Jurkat, Clone E6-1 (cell line): ENCODE data around the gene CTAG1A.
"Not testable (repeated sequence)": the region's sequence is repeated elsewhere in the genome, so short reads cannot be mapped to it uniquely, and the experiment has no call there.

Source experiments
- DNase-seq: peaks from one replicate; pipeline ENCODE4 v3.0.0-alpha.2; 2011; ENCODE audit warnings: low read depth, low spot score
- H3K4me3 ChIP-seq: 2 replicates; pipeline ENCODE4 v1.5.1; 2011; ENCODE audit warnings: mild to moderate bottlenecking, low read length, control low read depth, moderate library complexity

CTAG1A gene

DNA sequence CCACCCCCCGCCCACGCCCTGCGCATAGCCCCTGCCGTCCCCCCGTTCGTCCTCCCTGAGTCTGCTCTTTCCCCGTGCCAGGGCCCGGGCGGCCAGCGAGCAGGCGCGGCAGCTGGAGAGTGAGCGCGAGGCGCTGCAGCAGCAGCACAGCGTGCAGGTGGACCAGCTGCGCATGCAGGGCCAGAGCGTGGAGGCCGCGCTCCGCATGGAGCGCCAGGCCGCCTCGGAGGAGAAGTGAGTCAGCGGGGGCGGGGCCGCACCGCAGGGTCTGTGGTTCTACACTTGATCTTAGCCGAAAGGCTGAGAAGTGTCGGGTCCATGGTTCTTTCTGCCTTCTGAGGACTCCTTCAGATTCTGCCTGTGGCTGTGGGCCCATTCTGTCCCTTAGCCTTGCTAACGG, 24.6 kb upstream of the CTAG1A start:
- DNase-seq, H3K4me3 ChIP-seq: not testable (repeated sequence)

DNA sequence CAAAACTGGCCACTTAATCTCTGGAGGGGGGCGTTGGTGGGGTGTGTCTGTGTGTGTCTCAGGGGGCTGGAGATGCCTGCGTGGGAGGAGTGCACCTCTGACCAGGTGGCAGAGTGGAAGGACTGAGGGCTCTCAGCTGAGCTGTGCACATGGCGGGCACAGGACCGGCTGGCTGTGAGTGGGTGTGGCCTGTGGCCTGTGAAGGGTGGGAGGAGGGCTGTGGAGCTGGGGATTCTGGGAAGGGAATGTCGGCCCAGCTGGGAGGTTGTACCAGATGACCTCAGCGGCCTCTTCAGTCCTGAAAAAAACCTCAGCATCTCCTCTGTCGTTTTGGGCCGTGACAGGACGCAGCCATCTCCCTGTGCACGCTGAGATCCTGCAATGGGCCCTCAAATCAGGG, 22.6 kb upstream of the CTAG1A start:
- DNase-seq, H3K4me3 ChIP-seq: not testable (repeated sequence)

DNA sequence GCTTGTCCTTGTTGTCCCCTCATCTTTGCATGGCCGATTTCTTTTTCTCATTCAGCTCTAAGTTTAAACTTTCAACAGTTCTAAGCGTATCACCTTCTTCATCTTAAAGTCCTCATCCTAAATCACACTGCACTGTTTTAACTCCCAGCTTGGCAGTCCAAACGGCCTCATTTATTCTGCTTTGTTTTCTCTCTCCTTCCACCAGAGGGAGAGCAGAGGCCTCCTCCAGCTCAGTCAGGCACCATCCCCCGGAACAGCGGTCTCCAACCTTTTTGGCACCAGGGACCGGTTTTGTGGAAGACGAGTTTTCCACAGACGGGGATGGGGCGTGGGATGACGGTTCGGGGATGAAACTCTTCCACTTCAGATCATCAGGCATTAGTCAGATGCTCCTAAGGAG, 14.6 kb upstream of the CTAG1A start:
- DNase-seq, H3K4me3 ChIP-seq: not testable (repeated sequence)

DNA sequence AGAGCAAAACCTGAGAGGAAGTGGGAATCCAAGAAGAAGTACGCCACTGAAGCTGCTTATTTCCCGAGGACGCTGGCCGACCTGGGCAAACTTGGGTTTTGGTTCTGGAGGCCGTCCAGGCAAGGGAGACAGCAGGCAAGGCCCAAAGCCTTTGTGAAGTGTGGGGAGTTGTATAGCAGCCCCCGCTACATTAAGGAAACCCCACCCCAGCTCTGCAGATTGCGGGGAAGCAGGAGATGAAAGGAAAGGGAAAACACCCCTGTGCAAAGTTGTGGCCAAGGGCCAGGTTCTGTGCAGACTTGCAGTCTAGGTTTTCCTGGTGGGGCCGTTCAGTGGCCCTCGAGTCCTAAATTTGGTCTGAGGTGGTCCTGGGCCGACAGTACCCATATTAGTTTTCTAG, 11.9 kb upstream of the CTAG1A start:
- not testable (repeated sequence) for H3K4me3 ChIP-seq, DNase-seq

DNA sequence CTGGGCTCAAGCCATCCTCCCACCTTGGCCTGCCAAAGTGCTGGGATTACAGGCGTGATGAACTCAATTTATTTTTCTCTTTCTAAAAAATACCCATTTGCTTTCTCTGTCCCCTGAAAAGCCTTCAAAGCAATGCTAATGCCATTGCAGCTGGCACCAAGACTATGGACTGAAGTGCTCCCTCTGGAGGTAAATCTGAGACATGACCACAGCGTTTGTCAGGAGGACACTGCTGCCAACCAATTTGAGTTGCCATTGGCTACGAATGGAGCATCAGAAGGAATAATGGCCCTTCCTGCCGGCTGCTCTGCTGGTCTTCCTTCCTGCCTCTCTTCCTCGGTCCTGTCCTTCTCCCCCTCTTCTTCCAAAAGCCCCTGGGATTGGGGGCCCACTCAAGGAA, 9.9 kb upstream of the CTAG1A start:
- DNase-seq, H3K4me3 ChIP-seq: not testable (repeated sequence)

DNA sequence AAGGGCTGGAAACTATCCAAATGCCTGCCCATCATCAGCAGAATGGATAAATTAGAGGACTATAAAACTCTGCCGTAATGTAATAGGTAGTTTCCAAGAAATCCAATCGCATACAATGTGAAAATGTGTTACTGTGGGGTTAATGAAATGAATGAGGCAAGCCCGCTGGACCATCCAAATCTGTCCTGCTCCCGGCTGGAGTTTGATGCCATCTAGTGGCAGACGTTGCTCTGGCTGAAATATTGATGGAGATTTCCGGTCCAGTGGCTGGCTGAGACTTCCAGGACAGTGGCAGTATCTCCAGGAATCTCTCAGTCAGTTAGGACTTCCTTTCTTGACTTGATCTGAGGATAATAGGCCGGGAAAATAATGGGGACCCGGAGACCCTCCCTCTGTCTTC, 1.9 kb upstream of the CTAG1A start:
- DNase-seq, H3K4me3 ChIP-seq: not testable (repeated sequence)

DNA sequence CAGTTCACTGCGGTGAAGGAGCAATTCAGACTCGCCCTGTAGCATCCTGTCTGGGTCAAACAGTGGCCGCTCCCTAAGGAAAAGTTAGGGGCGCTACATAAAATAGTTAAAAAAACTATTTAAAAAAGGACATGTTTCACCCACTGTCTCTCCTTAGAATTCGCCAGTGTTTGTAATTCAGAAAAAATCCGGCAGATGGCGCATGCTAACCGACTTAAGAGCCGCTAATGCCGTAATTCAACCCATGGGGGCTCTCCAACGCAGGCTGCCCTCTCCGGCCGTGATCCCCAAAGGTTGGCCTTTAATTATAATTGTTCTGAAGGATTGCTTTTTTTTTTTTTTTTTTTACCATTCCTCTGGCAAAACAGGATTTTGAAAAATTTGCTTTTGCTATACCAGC, 5.5 kb downstream of the CTAG1A start:
- H3K4me3 ChIP-seq, DNase-seq: not testable (repeated sequence)

DNA sequence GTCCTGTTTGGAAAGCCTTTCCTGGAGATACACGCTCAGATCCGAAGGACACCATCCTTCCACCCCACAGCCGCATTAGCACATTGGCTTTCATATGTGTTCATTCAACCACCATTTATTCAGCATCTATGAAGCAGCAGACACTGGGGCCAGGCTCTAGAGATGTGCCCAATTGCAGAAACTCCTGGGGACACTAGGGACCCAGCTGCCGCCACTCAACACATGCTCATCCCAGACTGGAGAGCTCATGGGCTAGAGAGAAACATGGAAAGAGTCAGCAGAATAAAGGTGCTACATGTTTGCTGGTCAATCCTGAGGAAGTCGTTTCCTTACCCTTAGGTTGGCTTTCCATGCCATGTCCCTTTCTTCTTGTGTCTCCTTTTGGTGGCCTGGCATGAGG, 7.6 kb downstream of the CTAG1A start:
- no peak overlapping the region for H3K4me3 ChIP-seq
- DNase-seq = no peak

DNA sequence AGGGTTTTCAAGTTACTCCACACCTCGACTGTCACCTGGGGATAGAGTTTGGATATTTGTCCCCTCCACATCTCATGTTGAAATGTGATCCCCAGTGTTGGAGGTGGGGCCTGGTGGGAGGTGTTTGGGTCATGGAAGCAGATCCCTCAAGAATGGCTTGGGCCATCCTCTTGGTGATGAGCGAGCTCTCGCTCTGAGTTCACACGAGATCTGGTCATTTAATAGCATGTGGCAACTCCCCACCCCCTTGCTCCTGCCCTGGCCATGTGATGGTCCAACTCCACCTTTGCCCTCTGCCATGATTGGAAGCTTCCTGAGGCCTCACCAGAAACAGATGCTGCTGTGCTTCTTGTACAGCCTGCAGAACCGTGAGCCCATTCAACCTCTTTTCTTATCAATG, 8.3 kb downstream of the CTAG1A start:
- no peak overlapping the region for H3K4me3 ChIP-seq
- no peak for DNase-seq

DNA sequence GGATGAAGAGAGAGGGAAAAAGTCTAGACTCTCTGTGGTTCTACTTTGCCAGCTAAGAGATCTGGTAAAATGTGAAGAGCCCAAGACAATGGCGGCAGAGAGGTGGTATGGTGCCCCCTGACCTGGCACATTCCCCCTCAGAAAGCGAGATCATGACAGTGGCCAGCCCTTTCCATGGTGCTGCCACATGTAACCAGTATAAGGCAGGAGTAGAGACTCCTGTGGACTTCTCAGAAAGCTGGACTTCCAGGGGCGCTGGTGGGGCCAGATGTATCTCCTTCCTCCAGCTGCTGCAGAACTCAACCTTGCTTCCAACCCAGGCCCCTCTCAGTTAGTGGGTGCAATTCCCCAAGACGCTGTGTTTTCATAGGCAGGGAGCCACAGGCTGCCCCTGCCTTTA, 9.6 kb downstream of the CTAG1A start:
- DNase-seq = no peak
- H3K4me3 ChIP-seq = no peak overlapping the region

DNA sequence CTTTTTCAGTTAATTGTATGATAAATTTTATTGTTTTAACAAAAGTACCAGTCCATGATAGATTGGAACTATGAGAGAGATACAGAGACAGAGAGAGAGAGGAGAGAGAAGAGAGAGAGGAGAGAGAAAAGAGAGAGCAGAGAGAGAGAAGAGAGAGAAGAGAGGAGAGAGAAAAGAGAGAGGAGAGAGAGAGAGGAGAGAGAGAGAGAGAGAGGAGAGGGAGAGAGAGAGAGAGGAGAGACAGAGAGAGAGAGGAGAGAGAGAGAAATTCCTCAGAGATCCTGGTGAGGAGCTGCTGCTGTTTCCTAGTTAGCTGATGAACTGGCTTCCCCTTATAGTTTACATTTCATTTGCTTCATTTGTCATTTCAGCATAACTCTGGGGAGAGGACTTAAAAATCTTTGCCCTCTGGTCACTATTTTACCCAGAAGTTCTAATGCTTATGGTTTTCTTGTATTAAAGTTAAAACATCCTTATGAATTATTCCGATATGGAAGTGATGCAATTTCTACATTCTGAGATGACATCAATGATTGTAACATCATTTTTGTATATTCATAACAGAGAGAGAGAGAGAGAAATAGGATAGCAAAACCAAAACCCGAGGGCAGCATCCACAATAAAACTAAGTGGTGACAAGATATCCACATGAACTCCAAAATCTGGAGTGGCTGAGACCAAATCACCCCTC, 10.8 kb downstream of the CTAG1A start:
- DNase-seq = no peak
- no peak overlapping the region for H3K4me3 ChIP-seq

DNA sequence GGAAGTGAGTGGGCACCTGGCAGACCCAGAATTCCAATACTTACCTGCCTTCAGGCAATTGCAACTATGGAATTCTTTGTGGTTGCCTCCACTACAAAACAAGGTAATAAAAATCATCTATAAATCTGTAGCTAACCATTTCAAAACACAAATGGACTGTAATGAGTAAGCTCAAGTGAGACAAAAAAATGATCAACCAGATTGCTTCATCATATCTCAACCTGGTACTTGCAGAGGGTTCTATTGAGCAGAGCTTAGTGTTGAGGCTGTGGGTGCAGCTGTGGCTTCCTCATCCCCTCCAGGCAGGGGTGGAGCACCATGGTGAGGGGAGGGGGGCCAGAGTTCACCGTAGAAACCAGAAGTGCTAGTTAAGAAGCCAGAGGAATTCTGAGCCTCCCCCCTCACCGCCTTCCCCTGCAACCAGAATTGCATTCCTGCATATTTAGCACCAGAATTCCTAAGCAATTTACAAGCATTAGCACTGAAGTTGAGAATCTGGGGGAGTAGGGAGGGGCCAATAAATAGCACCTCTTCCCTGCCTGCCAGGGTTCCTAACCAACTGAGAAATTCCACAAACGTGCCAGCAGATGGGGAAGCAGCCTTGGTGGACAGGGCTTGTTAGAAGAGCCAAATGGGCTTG, 11.5 kb downstream of the CTAG1A start:
- H3K4me3 ChIP-seq = no peak overlapping the region
- peak; percentile 52 for DNase-seq

DNA sequence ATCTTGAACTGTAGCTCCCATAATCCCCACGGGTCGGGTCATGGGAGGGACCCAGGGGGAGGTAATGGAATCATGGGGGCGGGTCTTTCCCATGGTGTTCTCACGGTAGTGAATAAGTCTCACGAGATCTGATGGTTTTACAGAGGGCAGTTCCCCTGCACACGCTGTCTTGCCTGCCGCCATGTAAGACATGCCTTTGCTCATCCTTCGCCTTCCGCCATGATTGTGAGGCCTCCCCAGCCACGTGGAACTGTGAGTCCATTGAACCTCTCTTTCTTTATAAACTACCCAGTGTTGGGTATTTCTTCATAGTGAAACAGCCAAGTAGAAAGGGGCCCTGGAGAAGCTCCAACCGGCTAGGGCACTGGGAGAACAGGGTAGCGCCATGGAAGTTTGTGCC, 12.3 kb downstream of the CTAG1A start:
- no peak overlapping the region for H3K4me3 ChIP-seq
- DNase-seq = no peak

DNA sequence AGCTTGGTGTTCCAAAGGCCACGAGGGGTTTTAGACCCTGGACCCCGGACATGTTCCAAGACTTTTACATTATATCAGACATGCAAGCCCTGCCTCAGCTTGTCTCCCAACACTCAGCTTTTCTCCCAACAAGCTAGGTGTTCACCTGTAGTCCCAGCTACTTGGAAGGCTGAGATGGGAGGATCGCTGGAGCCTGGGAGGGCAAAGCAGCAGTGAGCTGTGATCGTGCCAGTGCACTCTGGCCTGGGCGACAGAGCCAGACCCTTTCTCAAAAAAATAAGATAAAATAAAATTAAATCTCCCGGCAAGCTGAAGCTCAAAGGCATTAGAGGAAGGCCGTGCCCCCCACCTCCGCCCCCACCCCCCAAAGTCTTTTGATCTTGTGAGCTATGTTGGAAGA, 13.7 kb downstream of the CTAG1A start:
- H3K4me3 ChIP-seq = no peak overlapping the region
- no peak for DNase-seq

DNA sequence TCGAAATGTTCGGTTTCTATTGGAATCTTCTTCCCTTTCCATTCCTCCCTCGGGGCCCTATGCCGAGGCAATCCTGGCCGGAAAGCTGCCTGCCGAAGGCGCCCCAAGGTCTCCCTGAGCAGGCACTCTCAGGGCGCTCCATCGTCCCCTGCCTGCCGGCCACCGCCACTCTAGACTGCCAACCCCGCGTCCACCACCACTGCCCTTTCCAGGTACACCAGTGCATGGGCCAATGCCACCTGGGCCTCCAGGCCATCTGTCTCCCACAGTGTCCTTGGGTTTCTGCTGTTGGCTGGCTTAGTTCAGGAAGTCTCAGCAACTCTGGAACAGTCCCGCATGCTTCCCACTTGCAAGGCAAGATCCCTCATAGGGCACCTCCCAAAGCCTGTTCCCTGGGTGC, 14.6 kb downstream of the CTAG1A start:
- no peak overlapping the region for H3K4me3 ChIP-seq
- no peak for DNase-seq

DNA sequence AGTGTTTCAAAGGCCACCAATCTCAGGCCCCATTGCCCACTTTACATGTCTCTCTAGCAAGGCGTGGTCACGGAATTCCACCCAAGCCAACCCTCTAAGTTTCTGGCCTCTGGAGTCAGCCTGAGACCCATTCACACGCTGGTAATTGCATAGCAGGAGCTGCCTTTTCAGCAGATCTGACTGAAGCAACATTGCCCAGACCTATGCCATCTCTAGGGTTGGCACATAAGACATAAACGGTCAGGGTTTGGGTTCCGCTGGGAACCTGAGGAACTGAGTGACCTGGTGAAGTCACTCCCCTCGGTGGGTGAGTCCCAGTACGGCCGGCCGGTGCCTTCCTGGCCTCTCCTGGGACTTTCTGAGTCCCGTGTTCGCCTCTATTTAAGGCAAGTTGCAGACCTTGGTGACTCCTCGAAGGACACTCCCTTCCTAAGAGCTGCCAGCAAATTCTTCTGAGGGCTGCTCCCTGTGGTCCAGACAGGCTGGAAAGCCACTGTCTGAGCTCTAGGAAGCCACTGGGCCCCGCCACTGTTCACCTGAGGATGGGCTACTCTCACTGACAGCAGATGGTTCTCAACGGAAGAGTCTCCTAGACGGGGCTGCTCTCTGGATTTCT, 15.9 kb downstream of the CTAG1A start:
- no peak for DNase-seq
- no peak overlapping the region for H3K4me3 ChIP-seq

DNA sequence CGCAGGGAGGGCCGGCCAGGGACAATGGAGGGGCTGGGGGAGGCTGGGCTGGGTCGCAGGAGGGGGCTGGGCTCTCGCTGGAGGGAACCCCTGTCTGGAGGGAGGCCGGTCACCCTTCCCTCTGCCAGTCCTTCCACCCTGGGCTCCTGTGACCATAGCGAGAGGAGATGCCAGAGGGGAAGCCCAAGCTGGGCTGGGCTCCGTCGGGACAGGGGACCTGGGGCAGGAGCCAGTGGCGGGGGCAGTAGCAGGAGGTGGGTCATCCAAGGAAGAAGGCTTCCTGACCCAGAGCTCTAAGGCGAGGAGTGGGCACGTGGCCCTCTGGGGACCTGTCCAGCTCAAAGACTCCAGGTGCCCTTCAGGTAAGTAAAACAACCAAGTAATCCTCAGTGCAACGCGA, 17.3 kb downstream of the CTAG1A start:
- no peak for DNase-seq

DNA sequence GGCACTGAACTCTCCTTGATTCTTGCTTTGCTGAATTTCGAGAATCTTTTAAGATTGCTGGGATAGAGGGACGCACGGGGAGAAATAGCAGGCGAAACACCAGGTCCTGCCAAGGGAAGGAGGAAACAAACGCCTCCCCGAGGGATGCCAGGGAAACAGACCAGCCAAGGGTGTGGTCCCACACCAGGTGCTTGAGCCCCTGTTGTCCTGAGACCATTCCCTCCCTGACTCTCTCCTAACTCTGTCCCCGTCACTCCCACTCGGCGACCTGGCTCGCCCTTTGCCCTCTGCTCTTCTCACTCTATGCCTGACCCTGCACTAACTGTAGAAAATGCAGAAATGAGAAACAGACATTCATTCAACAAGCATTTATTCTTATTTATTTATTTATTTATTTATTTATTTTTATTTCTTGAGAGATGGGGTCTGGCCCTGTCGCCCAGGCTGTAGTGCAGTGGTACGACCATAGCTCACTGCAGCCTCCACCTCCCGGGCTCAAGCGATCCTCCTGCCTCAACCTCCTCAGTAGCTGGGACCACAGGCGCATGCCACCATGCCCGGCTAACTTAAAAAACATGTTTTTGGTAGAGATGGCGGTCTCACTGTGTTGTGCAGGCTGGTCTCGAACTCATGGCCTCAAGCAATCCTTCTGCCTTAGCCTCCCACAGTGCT, 18.0 kb downstream of the CTAG1A start:
- H3K4me3 ChIP-seq = no peak overlapping the region
- DNase-seq = no peak

More for the DNA sequence above, 17.3 kb downstream of the CTAG1A start:
- no peak overlapping the region for H3K4me3 ChIP-seq

DNA sequence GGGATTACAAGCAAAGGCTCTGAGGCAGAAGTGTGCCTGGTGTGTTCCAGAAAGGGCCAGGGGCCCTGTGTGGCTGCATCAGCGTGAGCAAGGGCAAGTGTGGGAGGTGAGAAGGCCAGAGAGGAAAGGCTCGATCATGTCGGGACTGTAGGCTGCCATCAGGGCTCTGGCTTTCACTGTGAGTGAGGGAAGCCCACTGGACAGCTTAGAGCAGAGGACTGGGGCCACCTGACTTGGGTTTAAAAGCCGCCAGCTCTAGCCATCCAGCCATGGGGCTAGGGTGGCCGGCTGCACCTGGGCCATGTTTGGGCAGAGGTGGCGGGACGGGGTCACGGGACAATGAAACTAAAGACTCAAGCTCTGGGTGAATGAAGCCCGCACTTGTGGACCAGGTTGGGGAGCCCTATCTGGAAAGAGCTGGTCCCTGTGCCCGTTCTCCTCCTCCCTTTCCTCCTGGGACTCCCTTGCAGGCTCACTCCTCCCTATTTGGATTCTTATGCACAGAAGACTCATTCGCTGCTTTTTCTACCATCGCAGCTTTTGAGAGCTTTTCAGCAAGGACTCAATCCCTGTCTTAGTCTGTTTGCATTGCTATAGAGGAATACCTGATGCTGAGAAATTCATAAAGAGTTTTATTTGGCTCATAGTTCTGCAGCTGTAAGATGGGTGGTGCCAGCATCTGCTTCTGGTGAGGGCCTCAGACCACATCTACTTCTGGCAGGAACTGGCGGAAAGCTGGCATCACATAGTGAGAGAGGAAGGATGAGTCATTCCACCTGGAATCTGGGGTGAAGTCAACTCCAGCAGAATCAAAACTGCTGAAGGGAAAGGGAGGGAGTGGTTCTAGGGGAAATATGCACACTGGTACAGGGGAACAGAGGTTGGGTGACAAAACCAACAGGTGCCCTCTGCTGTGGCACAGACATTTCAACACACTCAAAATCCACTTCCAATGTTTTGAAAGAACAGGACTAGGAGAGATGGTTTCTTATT, 18.8 kb downstream of the CTAG1A start:
- no peak for DNase-seq
- H3K4me3 ChIP-seq = no peak overlapping the region
